Activated CD4-positive, alpha-beta T cell treated with anti-CD3 and anti-CD28 coated beads, Interleukin-2, amount 50 U/mL, for 48 hours (primary cell): ENCODE measurements around the gene NOC4L.

Source experiments
- DNase-seq, 2 experiments: peaks; one replicate each; pipeline ENCODE4 v3.0.0-alpha.2; 2020

Gene NOC4L

GRCh38 chr12:132158677-132159554 is 14.7 kb downstream of the NOC4L start:
- DNase-seq: no peak

GRCh38 chr12:132159555-132160003 is 15.3 kb downstream of the NOC4L start:
- no peak for DNase-seq

- DNase-seq: no peak
Measured at GRCh38 chr12:132160016-132160415, 15.8 kb downstream of the NOC4L start.

GRCh38 chr12:132160601-132161035 is 16.4 kb downstream of the NOC4L start:
- no peak for DNase-seq

GRCh38 chr12:132161036-132161781 is 17.0 kb downstream of the NOC4L start:
- DNase-seq: no peak

GRCh38 chr12:132161796-132162507 is 17.7 kb downstream of the NOC4L start:
- no peak for DNase-seq

- DNase-seq: no peak
Measured at GRCh38 chr12:132162508-132163031, 18.3 kb downstream of the NOC4L start.

- no peak for DNase-seq
Measured at GRCh38 chr12:132163041-132163910, 19.0 kb downstream of the NOC4L start.

GRCh38 chr12:132163911-132164288 is 19.6 kb downstream of the NOC4L start:
- no peak for DNase-seq

- no peak for DNase-seq
Measured at GRCh38 chr12:132164426-132164825, 20.2 kb downstream of the NOC4L start.

GRCh38 chr12:132165584-132165983 is 21.3 kb downstream of the NOC4L start:
- no peak for DNase-seq

GRCh38 chr12:132166093-132166492 is 21.8 kb downstream of the NOC4L start:
- no peak for DNase-seq

- DNase-seq: no peak
Measured at GRCh38 chr12:132166801-132167591, 22.7 kb downstream of the NOC4L start.

GRCh38 chr12:132167611-132168310 is 23.5 kb downstream of the NOC4L start:
- peak in 1 of 2 experiments; percentile 51 for DNase-seq

- no peak for DNase-seq
Measured at GRCh38 chr12:132168311-132169031, 24.2 kb downstream of the NOC4L start.

GRCh38 chr12:132169376-132169775 is 25.1 kb downstream of the NOC4L start:
- DNase-seq: no peak

GRCh38 chr12:132170094-132170636 is 25.9 kb downstream of the NOC4L start:
- DNase-seq: no peak

- DNase-seq: no peak
Measured at GRCh38 chr12:132170637-132171292, 26.5 kb downstream of the NOC4L start.
